SU-DHL-6 (cell line): Measurements from ENCODE around the gene PDZD2.

Experiments used
- CTCF ChIP-seq: fragments of 200-600 bp; sonication (generic); IDR thresholded peaks from one replicate; pipeline ENCODE4 v1.5.1; 2017; ENCODE audit warnings: antibody characterized with exemption, mild to moderate bottlenecking, low read length, moderate library complexity; ENCODE audit not compliant: insufficient read depth, poor library complexity, severe bottlenecking
- EZH2phosphoT487 ChIP-seq: fragments of 200-600 bp; sonication (generic), shearing (Covaris generic); conservative IDR thresholded peaks from 2 replicates; pipeline ENCODE4 v1.6.1; 2018; ENCODE audit warnings: mild to moderate bottlenecking, antibody characterized with exemption, low read length, moderate library complexity, mixed read lengths

GRCh38 chr5:31992377-31992776 is 353.4 kb downstream of the PDZD2 start:
- no peak for TF ChIP-seq CTCF
- TF ChIP-seq EZH2phosphoT487, result no peak
